Heart right ventricle (tissue), 16 donors: ENCODE results near the gene SFXN4. TPM values are rescaled to one million over a fixed set of nuclear protein-coding genes. Genes with fewer than 3 reads are reported as not detected.

Experiments used
- ATAC-seq, 8 donors: fragments of 200-7000 bp; cut with Tn5 transposase; one replicate each; pipeline ENCODE4 v1.9.1; 2020; ENCODE audit warnings: mild to moderate bottlenecking in 8 of 8, moderate library complexity in 8 of 8, moderate number of reproducible peaks in 1 of 8
- DNase-seq, 2 donors: peaks; one replicate each; pipeline ENCODE4 v3.0.0-alpha.2; 2020
- H3K27ac ChIP-seq, 10 donors: fragments of 200-600 bp; sonication (generic) in 2 of 10; one replicate each; pipeline versions ENCODE4 v1.5.0 to v1.8.0; 2020 to 2022; ENCODE audit warnings: mild to moderate bottlenecking in 3 of 10
- H3K27me3 ChIP-seq, 7 donors: fragments of 200-600 bp; one replicate each; pipeline ENCODE4 v1.8.0; 2021 to 2022; ENCODE audit warnings: mild to moderate bottlenecking in 2 of 7
- H3K36me3 ChIP-seq, 9 donors: fragments of 200-600 bp; sonication (generic) in 1 of 9; one replicate each; pipeline versions ENCODE4 v1.5.0 to v1.8.0; 2020 to 2022; ENCODE audit warnings: mild to moderate bottlenecking in 2 of 9
- H3K4me1 ChIP-seq, 9 donors: fragments of 200-600 bp; sonication (generic) in 1 of 9; one replicate each; pipeline versions ENCODE4 v1.5.0 to v1.8.0; 2020 to 2022; ENCODE audit warnings: mild to moderate bottlenecking in 4 of 9
- H3K4me3 ChIP-seq, 10 donors: fragments of 200-600 bp; sonication (generic) in 2 of 10; one replicate each; pipeline versions ENCODE4 v1.5.0 to v1.8.0; 2020 to 2022; ENCODE audit warnings: mild to moderate bottlenecking in 7 of 10, moderate library complexity in 2 of 10
- H3K9me3 ChIP-seq, 11 donors: fragments of 200-600 bp in 10 of 11; sonication (generic) in 2 of 11; one replicate each; pipeline versions ENCODE4 v1.5.0 to v1.8.0; 2013 to 2022; ENCODE audit warnings: mild to moderate bottlenecking in 2 of 11, control low read depth in 1 of 11, moderate library complexity in 1 of 11
- WGBS, 2 donors: extraction: QIAGEN DNeasy Blood & Tissue Kit; methylation state at CpG; one replicate each; pipeline ENCODE4 v1.1.7; 2013; ENCODE audit warnings: inconsistent platforms in 1 of 2; 5-methylcytosine and 5-hydroxymethylcytosine counted together
- intact Hi-C, 10 donors: fragments of 100-400 bp; cut with DNase I; formaldehyde crosslinking; loops; one replicate each; pipeline versions ENCODE4 v1.11.1 to v1.14.2; 2022
- polyA plus RNA-seq, 2 donors: library from polyadenylated mRNA; stranded (reverse); fragments of 200-250 nt; gene quantifications; one replicate each; pipeline ENCODE4 v1.2.3, GENCODE V29; 2013
- total RNA-seq, 10 donors: library from RNA; stranded (reverse); fragmentation: NEBNext Ultra II Directional in 3 of 10; extraction: Animal tissue kit (Norgen Biotek cat#: 25700) in 3 of 10; gene quantifications; one replicate each; pipeline versions ENCODE4 v1.2.1 to v1.2.4, GENCODE V29; 2021 to 2023
- TF ChIP-seq, protein P1 (sequence below), 9 donors: fragments of 200-600 bp; sonication (generic) in 2 of 9; IDR thresholded peaks; one replicate each; pipeline versions ENCODE4 v1.5.0 to v1.8.0; 2021 to 2022; ENCODE audit warnings: antibody characterized with exemption in 9 of 9, mild to moderate bottlenecking in 5 of 9, moderate library complexity in 1 of 9
- donor health status: Arrhythmogenic right ventricular cardiomyopathy.
- donor health status: ischemic (EF 13 %, LVEDD 7.1; RV severe dilation, severe dysfunction).
- donor health status: healthy with polysubstance abuse.
- donor health status: DM: no; HTN: yes; CAD: no.
- donor health status: DM: no; HTN: no; CAD: no.
- donor health status: ischemic (EF 25% LVEDD 6.9; RV normal size, moderate dysfunction).
- donor health status: ischemic (EF 25% LVEDD 5.7; RV mildly dilated, moderate dysfunction).
- donor health status: healthy.
- donor health status: DM: yes; HTN: yes; CAD: no.
- donor health status: Ischemic cardiomyopathy.
- donor health status: ischemic (EF 35%, LVEDD 5.7; RV mildly dilated, moderate dysfunction).
- donor health status: nonischemic (EF 11% LVEDD 7.7; RV severe dilation, severe dysfunction).
- donor health status: DM: yes; HTN: yes; CAD: no.
- donor health status: PGD.
- donor health status: ischemic (EF 29% LVEDD 5.4; RV normal size, mild dysfunction).
- donor health status: nonischemic (EF 23%, LVEDD 6.1; RV moderate dilation, normal function).

Gene SFXN4
- total and polyA plus RNA-seq, 12 donors = 32.3 to 95.2 (median 44.0) TPM

DNA sequence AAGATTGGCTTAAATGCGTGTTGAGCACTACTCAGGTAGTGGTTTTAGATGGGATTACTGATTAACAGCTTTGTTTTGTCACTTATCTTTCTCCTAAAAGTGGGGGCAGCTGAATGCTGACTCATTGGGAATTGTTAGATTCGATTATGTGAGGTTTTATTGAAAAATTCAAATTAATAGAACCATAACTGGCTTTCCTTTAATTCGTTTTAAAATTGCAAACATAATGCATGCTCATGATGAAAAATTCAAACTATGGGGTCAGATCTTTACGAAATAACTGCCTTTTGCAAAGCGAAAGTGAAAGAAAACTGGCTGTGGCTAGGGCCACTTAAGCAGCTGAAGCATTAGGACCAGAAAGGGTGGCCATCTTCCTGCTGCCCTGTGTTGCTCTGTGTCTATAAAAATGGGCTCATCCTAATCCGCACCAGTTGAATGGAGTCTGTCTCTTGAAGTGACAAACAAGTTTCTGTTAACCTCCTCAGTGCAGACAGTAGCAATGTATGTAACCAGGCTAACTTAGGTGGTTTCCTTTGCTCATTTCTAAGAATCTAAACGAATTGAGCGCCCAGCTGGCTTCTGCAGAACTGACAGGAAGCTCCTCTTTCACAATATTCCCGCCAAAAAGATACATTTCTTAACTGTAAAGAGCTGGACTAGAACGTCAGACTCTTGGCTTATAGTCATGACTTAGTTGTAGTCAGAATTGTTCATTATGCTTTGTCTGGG lies 33.8 kb downstream of the SFXN4 start:
- intact Hi-C loops = no loop called here
- Histone ChIP-seq H3K9me3 (no peaks in the 10 kb centered on the region), H3K36me3 (peaks cover 0 to 74% (median 15%) of the 10 kb centered on the region in 9 donors), H3K4me3 (peak overlapping the region in 9 of 10 donors; percentile 1 to 55 (median 45)), H3K27ac (peak overlapping the region in 8 of 10 donors; percentile 3 to 89 (median 68)), H3K4me1 (peaks cover 0 to 70% (median 10%) of the 10 kb centered on the region in 9 donors), H3K27me3 (no peaks in the 10 kb centered on the region)
- TF ChIP-seq, protein P1, sequence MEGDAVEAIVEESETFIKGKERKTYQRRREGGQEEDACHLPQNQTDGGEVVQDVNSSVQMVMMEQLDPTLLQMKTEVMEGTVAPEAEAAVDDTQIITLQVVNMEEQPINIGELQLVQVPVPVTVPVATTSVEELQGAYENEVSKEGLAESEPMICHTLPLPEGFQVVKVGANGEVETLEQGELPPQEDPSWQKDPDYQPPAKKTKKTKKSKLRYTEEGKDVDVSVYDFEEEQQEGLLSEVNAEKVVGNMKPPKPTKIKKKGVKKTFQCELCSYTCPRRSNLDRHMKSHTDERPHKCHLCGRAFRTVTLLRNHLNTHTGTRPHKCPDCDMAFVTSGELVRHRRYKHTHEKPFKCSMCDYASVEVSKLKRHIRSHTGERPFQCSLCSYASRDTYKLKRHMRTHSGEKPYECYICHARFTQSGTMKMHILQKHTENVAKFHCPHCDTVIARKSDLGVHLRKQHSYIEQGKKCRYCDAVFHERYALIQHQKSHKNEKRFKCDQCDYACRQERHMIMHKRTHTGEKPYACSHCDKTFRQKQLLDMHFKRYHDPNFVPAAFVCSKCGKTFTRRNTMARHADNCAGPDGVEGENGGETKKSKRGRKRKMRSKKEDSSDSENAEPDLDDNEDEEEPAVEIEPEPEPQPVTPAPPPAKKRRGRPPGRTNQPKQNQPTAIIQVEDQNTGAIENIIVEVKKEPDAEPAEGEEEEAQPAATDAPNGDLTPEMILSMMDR (IDR thresholded peaks at IDR 0.05) = no peak
- DNase-seq (no peak), ATAC-seq (peak in 7 of 8 donors; percentile 39 to 74 (median 64))
- WGBS, 2 donors = 50 to 68% methylated on average over 10 of the region's 10 CpGs

DNA sequence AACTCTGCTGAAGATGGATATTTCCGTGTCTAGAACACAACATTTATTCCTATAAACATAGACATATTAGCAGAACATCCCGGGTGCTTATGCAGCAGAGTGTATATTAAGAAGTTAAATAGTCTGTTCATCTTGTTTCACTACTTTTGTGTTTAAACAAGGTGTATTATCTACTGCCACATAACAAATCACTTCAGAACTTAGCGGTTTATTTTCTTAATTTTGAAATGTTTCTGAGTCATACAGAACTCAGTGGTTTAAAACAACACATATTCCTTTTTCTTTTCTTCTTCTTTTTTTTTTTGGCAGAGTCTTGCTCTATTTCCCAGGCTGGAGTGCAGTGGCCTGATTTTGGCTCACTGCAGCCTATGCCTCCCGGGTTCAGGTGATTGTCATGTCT lies 35.8 kb downstream of the SFXN4 start:
- TF ChIP-seq, protein P1 (IDR thresholded peaks at IDR 0.05) = no peak
- Histone ChIP-seq H3K36me3 (peaks cover 0 to 91% (median 26%) of the 10 kb centered on the region in 9 donors), H3K27ac (peak overlapping the region in 1 of 10 donors; percentile 89), H3K27me3 (no peaks in the 10 kb centered on the region), H3K9me3 (no peaks in the 10 kb centered on the region), H3K4me1 (peaks cover 0 to 55% (median 7%) of the 10 kb centered on the region in 9 donors), H3K4me3 (no peak overlapping the region)
- DNase-seq (no peak), ATAC-seq (no peak)
- 91 to 96% methylated on average over 4 of the region's 4 CpGs for WGBS, 2 donors
- intact Hi-C loops = no loop called here

DNA sequence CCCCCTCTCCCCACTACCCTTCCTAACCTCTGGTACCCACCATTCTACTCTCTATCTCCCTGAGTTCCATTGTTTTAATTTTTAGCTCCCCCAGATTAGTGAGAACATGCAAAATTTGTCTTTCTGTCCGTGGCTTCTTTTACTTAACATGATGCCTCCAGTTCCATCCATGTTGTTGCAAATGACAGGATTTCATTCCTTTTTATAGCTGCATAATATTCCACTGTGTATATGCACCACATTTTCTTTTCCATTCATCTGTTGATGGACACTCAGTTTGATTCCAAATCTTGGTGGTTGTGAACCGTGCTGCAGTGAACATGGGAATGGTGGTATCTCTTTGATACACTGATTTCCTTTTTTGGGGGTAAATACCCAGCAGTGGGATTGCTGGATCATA lies 39.6 kb downstream of the SFXN4 start:
- DNase-seq (no peak), ATAC-seq (no peak)
- Histone ChIP-seq H3K4me3 (no peak overlapping the region), H3K4me1 (peaks cover 0 to 19% (median under 1%) of the 10 kb centered on the region in 9 donors), H3K27ac (no peak overlapping the region), H3K36me3 (peaks cover 0 to 99% (median 32%) of the 10 kb centered on the region in 9 donors), H3K9me3 (no peaks in the 10 kb centered on the region), H3K27me3 (no peaks in the 10 kb centered on the region)
- TF ChIP-seq, protein P1 (IDR thresholded peaks at IDR 0.05) = no peak
- WGBS, 2 donors = 98 to 100% methylated on average over 2 of the region's 2 CpGs
- intact Hi-C loops = no loop called here

DNA sequence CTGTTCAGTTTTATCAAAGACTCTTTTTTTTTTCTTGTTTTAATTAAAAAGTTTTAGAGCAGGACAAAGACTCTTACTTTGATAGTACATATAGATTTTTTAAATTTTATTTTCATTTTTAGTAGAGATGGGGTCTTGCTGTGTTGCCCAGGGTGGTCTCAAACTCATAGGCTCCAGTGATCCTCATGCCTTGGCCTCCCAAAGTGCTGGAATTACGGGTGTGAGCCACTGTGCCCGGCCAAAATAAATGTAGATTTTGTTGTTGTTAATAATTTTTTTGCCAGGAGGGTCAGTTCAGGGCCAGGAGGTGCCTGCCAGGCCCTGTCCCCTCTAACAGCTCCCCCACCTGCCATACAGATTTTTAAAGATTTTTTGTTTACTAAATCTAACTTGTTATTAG lies 44.6 kb downstream of the SFXN4 start:
- intact Hi-C loops = no loop called here
- peaks cover 0 to 21% (median 7%) of the 10 kb centered on the region in 9 donors for H3K4me1 ChIP-seq
- no peak overlapping the region for H3K4me3 ChIP-seq
- no peaks in the 10 kb centered on the region for H3K27me3 ChIP-seq
- peaks cover 0 to 100% (median 43%) of the 10 kb centered on the region in 9 donors for H3K36me3 ChIP-seq
- TF ChIP-seq, protein P1 (IDR thresholded peaks at IDR 0.05) = no peak
- H3K9me3 ChIP-seq = no peaks in the 10 kb centered on the region
- DNase-seq = no peak
- H3K27ac ChIP-seq = peak overlapping the region in 9 of 10 donors; percentile 25 to 74 (median 63)
- no peak for ATAC-seq
- WGBS, 2 donors = 90 to 97% methylated on average over 2 of the region's 2 CpGs
